Lower leg skin (tissue), 3 donors: ENCODE measurements around the gene NUP155.

Experiments
- POLR2A ChIP-seq, 2 donors: fragments of 450-650 bp; IDR thresholded peaks; one replicate each; pipeline ENCODE4 v1.6.1; 2016 to 2017; ENCODE audit warnings: antibody characterized with exemption in 2 of 2, mild to moderate bottlenecking in 1 of 2, moderate library complexity in 1 of 2
- TF ChIP-seq, protein P1 (sequence below), 3 donors: fragments of 450-650 bp; IDR thresholded peaks; one replicate each; pipeline ENCODE4 v1.5.1; 2016; ENCODE audit warnings: antibody characterized with exemption in 3 of 3, mild to moderate bottlenecking in 3 of 3, moderate library complexity in 2 of 3

DNA sequence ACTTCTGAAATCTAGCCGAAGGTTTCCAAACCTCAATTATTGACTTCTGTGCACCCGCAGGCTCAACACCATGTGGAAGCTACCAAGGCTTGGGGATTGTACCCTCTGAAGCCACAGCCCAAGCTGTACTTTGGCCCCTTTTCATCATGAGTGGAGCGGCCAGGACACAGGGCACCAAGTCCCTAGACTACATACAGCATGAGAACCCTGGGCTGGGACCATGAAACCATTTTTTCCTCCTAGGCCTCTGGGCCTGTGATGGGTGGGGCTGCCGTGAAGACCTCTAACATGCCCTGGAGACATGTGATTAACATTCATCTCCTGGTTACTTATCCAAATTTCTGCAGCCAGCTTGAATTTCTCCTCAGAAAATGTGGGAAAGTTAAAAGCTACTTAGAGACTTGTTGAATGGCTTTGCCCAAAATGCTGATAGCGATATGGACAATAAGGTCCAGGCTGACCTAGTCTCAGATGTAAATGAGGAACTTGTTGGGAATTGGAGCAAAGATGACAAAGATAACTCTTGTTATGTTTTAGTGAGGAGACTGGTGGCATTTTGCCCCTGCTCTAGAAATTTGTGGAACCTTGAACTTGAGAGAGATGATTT lies 87.6 kb downstream of the NUP155 start:
- TF ChIP-seq POLR2A (IDR thresholded peaks at IDR 0.05): no peak
- TF ChIP-seq, protein P1, sequence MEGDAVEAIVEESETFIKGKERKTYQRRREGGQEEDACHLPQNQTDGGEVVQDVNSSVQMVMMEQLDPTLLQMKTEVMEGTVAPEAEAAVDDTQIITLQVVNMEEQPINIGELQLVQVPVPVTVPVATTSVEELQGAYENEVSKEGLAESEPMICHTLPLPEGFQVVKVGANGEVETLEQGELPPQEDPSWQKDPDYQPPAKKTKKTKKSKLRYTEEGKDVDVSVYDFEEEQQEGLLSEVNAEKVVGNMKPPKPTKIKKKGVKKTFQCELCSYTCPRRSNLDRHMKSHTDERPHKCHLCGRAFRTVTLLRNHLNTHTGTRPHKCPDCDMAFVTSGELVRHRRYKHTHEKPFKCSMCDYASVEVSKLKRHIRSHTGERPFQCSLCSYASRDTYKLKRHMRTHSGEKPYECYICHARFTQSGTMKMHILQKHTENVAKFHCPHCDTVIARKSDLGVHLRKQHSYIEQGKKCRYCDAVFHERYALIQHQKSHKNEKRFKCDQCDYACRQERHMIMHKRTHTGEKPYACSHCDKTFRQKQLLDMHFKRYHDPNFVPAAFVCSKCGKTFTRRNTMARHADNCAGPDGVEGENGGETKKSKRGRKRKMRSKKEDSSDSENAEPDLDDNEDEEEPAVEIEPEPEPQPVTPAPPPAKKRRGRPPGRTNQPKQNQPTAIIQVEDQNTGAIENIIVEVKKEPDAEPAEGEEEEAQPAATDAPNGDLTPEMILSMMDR (IDR thresholded peaks at IDR 0.05): no peak
